ENCODE data around the gene ST3GAL5.

ST3GAL5 gene

GRCh38 chr2:85811180-85812093 lies 77.4 kb downstream of the ST3GAL5 start:
- in situ Hi-C loops (cut with MboI; ENCODE audit: low sequenced_read_pairs) = loop anchor here (25.0 kb wide), 1 partner anchor 99 kb away; no protein-coding TSS in a partner anchor

- in situ Hi-C loops (cut with MboI; ENCODE audit: low sequenced_read_pairs) = loop anchor here (25.0 kb wide), 1 partner anchor 98 kb away; no protein-coding TSS in a partner anchor
Measured at GRCh38 chr2:85810371-85811179, 78.2 kb downstream of the ST3GAL5 start.

- in situ Hi-C loops (cut with MboI; ENCODE audit: low sequenced_read_pairs) = loop anchor here (25.0 kb wide), 1 partner anchor 95 kb away; no protein-coding TSS in a partner anchor
Measured at GRCh38 chr2:85807756-85808155, 81.0 kb downstream of the ST3GAL5 start.

GRCh38 chr2:85806358-85807118 lies 82.3 kb downstream of the ST3GAL5 start:
- in situ Hi-C loops (cut with MboI; ENCODE audit: low sequenced_read_pairs) = loop anchor here (25.0 kb wide), 1 partner anchor 94 kb away; no protein-coding TSS in a partner anchor

GRCh38 chr2:85804583-85804982 lies 84.2 kb downstream of the ST3GAL5 start:
- in situ Hi-C loops (cut with MboI; ENCODE audit: low sequenced_read_pairs) = loop anchor here (25.0 kb wide), 1 partner anchor 92 kb away; no protein-coding TSS in a partner anchor

GRCh38 chr2:85803704-85804425 lies 84.9 kb downstream of the ST3GAL5 start:
- in situ Hi-C loops (cut with MboI; ENCODE audit: low sequenced_read_pairs) = loop anchor here (25.0 kb wide), 1 partner anchor 92 kb away; no protein-coding TSS in a partner anchor

- in situ Hi-C loops (cut with MboI; ENCODE audit: low sequenced_read_pairs) = loop anchor here (25.0 kb wide), 1 partner anchor 90 kb away; no protein-coding TSS in a partner anchor
Measured at GRCh38 chr2:85802354-85803103, 86.3 kb downstream of the ST3GAL5 start.

GRCh38 chr2:85801871-85802270 lies 86.9 kb downstream of the ST3GAL5 start:
- in situ Hi-C loops (cut with MboI; ENCODE audit: low sequenced_read_pairs) = loop anchor here (25.0 kb wide), 1 partner anchor 90 kb away; no protein-coding TSS in a partner anchor

- in situ Hi-C loops (cut with MboI; ENCODE audit: low sequenced_read_pairs) = loop anchor here (25.0 kb wide), 1 partner anchor 88 kb away; no protein-coding TSS in a partner anchor
Measured at GRCh38 chr2:85800586-85800985, 88.2 kb downstream of the ST3GAL5 start.

GRCh38 chr2:85799215-85799956 lies 89.4 kb downstream of the ST3GAL5 start:
- in situ Hi-C loops (cut with MboI; ENCODE audit: low sequenced_read_pairs) = no loop called here

- in situ Hi-C loops (cut with MboI; ENCODE audit: low sequenced_read_pairs) = no loop called here
Measured at GRCh38 chr2:85797921-85798320, 90.9 kb downstream of the ST3GAL5 start.

GRCh38 chr2:85797263-85797660 lies 91.5 kb downstream of the ST3GAL5 start:
- in situ Hi-C loops (cut with MboI; ENCODE audit: low sequenced_read_pairs) = no loop called here

GRCh38 chr2:85796341-85797262 lies 92.2 kb downstream of the ST3GAL5 start:
- in situ Hi-C loops (cut with MboI; ENCODE audit: low sequenced_read_pairs) = no loop called here

- in situ Hi-C loops (cut with MboI; ENCODE audit: low sequenced_read_pairs) = no loop called here
Measured at GRCh38 chr2:85796046-85796340, 92.8 kb downstream of the ST3GAL5 start.

GRCh38 chr2:85795331-85796045 lies 93.3 kb downstream of the ST3GAL5 start:
- in situ Hi-C loops (cut with MboI; ENCODE audit: low sequenced_read_pairs) = no loop called here

GRCh38 chr2:85794491-85795121 lies 94.2 kb downstream of the ST3GAL5 start:
- in situ Hi-C loops (cut with MboI; ENCODE audit: low sequenced_read_pairs) = no loop called here
